Dermis blood vessel endothelial cell (primary cell): ENCODE measurements around the gene SIPA1L2. TPM values are rescaled to one million over a fixed set of nuclear protein-coding genes. Genes with fewer than 3 reads are reported as not detected.

Experiments
- DNase-seq: peaks from one replicate; pipeline ENCODE4 v3.0.0; 2010
- total RNA-seq: library from RNA; depleted of rRNA; stranded (reverse); fragments of >200 nt; gene quantifications from 2 replicates; pipeline ENCODE4 v1.2.3, GENCODE V29; 2014

Gene SIPA1L2, protein sequence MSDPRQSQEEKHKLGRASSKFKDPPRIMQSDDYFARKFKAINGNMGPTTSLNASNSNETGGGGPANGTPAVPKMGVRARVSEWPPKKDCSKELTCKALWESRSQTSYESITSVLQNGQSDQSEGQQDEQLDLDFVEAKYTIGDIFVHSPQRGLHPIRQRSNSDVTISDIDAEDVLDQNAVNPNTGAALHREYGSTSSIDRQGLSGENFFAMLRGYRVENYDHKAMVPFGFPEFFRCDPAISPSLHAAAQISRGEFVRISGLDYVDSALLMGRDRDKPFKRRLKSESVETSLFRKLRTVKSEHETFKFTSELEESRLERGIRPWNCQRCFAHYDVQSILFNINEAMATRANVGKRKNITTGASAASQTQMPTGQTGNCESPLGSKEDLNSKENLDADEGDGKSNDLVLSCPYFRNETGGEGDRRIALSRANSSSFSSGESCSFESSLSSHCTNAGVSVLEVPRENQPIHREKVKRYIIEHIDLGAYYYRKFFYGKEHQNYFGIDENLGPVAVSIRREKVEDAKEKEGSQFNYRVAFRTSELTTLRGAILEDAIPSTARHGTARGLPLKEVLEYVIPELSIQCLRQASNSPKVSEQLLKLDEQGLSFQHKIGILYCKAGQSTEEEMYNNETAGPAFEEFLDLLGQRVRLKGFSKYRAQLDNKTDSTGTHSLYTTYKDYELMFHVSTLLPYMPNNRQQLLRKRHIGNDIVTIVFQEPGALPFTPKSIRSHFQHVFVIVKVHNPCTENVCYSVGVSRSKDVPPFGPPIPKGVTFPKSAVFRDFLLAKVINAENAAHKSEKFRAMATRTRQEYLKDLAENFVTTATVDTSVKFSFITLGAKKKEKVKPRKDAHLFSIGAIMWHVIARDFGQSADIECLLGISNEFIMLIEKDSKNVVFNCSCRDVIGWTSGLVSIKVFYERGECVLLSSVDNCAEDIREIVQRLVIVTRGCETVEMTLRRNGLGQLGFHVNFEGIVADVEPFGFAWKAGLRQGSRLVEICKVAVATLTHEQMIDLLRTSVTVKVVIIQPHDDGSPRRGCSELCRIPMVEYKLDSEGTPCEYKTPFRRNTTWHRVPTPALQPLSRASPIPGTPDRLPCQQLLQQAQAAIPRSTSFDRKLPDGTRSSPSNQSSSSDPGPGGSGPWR (N-terminal part only)
- 11.1 and 25.7 TPM in 2 replicates for total RNA-seq

DNA sequence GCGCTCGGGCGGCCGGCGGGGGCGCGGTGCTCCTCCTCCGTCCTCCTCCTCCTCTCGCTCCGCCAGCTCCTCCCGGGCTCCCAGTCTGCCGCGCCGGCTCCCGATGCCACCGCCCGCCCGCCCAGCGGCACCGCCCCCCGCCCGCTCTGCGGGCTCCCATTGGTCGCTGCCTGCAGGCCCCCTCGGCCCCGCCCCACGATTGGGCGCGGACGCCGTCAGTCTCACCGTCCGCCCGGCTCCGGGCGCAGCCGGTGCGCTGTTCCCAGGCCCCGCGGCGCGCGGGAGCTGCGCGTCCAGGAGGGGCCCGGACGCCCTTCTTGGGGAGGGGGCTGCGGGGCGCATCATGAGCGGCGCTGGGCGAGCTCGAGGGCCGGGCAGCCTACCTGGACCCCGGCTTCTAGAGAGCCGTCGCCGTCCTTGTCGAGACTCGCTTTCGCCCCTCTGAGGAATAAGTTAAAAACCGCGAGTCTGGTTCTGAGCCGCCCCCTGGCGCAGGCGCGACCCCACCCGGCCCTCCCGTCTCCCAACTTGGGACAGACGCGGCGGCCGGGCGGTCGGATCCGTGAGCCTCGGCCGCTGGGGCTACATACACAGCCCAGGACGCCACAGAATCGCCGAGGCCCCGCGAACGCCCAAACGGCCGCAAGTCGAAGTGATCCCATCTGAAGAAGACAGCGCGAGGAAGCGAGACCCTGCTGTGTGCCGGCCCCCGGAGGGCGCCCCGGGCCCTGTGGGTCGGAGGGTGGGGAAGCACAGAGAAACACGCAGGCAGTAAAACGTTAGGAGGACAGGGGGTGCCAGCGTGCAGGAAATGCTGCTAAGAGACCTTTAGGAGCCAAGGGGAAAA lies at the start of gene SIPA1L2:
TSS of gene SIPA1L2 (minus strand) at position 87 of the 847 bp plus-strand sequence. CDS start 114,794 bp downstream, outside the sequence.
- peak; percentile 94 for DNase-seq

GRCh38 chr1:232678185-232678886 lies 48.4 kb upstream of the SIPA1L2 start:
- DNase-seq: peak; percentile 51

GRCh38 chr1:232676307-232676706 lies 46.4 kb upstream of the SIPA1L2 start:
- no peak for DNase-seq

GRCh38 chr1:232675898-232676297 lies 46.0 kb upstream of the SIPA1L2 start:
- no peak for DNase-seq

GRCh38 chr1:232675260-232675659 lies 45.3 kb upstream of the SIPA1L2 start:
- DNase-seq: no peak

DNA sequence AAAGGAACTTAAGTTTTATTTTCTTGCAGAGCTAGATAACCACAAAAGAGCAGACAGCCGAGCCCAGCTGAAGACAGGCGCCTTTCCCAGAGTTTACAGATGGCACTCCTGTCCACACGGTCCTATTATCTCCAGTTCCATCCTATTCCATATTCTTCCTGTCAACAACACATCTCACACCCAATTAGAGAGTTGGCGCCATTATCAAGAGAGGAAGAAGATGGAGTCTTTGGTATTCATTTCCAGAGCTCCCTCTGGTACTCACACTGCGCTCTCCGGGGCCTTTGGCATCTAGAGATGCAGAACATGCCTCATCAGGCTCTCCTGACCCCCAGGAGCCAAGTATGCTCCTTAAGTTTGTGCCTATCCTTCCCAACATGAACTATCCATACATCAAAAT lies 43.3 kb upstream of the SIPA1L2 start:
- no peak for DNase-seq

DNA sequence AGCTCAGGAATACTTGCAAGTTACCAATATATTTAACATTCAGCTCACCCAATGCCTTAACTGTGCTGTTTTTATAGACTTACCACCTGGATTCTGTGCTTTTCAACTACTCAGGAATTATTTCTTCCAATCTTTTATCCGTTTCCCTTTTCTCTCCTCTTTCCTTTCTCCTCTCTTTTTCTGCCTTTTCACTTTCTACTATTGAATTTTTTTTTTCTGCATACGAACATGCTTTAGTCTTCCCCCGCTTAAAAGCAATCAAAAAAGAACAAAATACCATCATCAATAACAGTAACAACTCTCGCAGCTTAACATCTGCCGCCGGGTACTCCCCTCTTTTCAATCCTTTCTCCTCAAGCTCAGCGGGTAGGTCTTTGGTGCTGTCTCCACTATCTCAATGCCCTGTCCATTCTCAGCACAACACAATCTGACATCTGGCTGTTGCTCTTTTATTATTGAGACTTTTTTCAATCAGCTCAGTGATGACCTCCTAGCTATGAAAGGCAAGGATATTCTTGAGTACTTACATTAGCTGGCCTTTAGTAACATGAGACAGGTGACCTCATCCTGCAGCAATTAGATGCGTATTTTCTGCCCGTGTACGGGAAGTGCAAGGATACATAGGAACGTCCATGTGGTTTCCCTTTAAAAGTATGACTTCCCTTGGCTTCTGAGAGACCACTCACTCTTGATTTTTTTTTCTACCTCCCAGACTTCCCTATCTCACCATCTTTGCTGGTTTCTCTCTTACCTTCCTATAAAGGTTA lies 40.2 kb upstream of the SIPA1L2 start:
- peak; percentile 59 for DNase-seq

- no peak for DNase-seq
Observed at GRCh38 chr1:232667778-232668165, 37.8 kb upstream of the SIPA1L2 start.

DNA sequence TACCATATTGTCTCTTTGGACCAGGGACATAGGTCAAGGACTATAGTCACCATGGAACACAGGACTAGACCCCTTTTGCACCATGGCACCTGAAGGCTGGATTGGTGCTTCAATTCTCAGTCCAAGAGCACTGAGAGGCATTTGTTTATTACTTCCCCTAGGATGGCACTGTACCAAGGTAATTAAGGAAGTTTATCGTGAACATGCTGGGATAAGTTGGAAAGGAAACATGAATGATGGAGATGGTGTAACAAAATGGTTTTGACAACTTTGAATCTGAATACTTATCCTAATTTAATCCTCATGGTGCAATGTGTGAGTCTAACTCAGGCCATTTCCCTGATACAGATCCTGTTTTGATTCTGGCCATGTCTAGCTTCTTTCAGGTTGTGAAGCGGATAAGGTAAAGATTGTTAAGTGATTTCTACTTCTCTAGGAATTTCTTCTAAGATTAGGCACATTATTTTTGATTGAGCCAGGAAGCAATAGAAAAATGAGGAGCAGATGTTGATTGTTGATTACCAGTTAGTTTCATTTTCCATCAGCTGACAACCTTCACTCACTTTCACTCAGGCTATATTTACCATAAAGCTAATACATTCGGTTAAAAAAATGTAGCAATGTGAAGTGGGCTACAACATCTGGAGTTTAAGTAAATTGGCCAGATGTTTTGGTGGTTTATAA lies 37.3 kb upstream of the SIPA1L2 start:
- peak; percentile 69 for DNase-seq

GRCh38 chr1:232664844-232665777 lies 35.2 kb upstream of the SIPA1L2 start:
- no peak for DNase-seq

DNA sequence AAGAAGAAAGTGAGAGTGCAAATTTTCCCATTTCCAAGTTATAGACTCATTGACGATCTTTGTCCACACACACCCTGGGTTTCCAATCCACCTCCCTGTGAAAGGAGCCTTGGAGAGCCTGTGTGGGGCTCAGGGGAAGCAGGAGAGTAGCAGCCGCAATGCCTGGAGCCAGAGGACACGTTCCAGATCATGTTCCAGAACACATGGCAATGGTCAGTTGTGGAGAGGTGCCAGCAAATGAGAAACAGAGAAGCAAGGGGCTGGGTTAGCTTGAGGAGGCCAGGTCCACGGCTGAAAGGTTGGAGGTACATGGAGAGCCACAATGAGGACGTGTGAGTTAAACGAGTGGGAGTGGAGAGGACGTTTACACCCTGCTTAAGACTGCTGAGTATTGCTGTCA lies 33.0 kb upstream of the SIPA1L2 start:
- DNase-seq: no peak

GRCh38 chr1:232658386-232658785 lies 28.5 kb upstream of the SIPA1L2 start:
- DNase-seq: no peak

GRCh38 chr1:232657426-232658005 lies 27.6 kb upstream of the SIPA1L2 start:
- no peak for DNase-seq

- no peak for DNase-seq
Observed at GRCh38 chr1:232655746-232656085, 25.8 kb upstream of the SIPA1L2 start.

GRCh38 chr1:232655028-232655745 lies 25.3 kb upstream of the SIPA1L2 start:
- no peak for DNase-seq

GRCh38 chr1:232653789-232654188 lies 23.9 kb upstream of the SIPA1L2 start:
- no peak for DNase-seq

DNA sequence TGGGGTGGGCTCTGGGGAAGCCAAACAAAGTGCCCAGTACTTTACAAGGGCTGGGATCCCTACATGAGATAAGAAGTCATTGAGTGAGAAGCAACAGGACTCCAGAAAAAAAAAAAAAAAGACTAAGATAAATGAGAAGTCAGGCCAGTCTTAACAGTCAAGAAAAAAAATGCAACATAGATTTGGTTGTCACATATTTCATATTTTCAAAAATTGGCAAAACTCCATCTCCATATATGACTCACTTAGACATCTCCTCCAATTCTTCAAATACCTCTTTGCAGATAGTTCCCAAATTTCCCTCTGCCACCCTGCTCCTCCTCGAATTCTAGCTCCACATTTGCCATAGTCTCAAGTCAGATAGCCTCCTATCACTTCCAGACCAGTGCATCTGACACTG lies 20.9 kb upstream of the SIPA1L2 start:
- DNase-seq: no peak

DNA sequence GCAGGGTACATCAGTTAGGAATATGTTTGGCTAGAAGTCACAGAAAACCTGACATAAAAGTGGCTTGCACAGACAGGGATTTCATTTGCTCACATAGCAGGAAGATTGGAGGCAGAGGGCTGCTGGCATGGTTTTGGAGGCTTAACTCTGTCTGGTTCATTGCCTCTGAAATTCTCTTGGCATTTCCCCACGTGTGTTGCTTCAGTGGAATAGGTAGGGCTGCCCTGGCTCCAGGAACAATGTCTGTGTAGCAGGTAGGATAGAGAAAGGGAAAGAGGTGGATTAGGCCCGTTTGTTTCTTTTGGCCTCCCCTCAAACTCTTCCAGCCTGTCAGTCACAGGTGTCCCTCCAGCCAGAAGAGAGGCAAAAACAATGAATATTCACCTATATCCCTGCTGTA lies 20.5 kb upstream of the SIPA1L2 start:
- no peak for DNase-seq
